ENCODE data around the gene BARD1. TPM values are rescaled to one million over a fixed set of nuclear protein-coding genes. Genes with fewer than 3 reads are reported as not detected.

Gene BARD1
- polyA plus RNA-seq, 4 donors: 11.5 to 20.0 (median 17.5) TPM

GRCh38 chr2:214679736-214680135 lies 129.7 kb downstream of the BARD1 start:
- DNase-seq (ENCODE audit: low read depth in 4 of 4, low spot score in 3 of 4): no peak

- no peak for DNase-seq (ENCODE audit: low read depth in 4 of 4, low spot score in 3 of 4)
These were observed 132.9 kb downstream of the BARD1 start for GRCh38 chr2:214676421-214677089.

All from left renal pelvis (tissue), 4 donors.